Activated CD4-positive, alpha-beta T cell treated with anti-CD3 and anti-CD28 coated beads for 1 hour (primary cell): Measurements from ENCODE around the gene ITGA5.

ENCODE experiments used
- DNase-seq: peaks from one replicate; pipeline ENCODE4 v3.0.0-alpha.2; 2020

ITGA5 gene

DNA sequence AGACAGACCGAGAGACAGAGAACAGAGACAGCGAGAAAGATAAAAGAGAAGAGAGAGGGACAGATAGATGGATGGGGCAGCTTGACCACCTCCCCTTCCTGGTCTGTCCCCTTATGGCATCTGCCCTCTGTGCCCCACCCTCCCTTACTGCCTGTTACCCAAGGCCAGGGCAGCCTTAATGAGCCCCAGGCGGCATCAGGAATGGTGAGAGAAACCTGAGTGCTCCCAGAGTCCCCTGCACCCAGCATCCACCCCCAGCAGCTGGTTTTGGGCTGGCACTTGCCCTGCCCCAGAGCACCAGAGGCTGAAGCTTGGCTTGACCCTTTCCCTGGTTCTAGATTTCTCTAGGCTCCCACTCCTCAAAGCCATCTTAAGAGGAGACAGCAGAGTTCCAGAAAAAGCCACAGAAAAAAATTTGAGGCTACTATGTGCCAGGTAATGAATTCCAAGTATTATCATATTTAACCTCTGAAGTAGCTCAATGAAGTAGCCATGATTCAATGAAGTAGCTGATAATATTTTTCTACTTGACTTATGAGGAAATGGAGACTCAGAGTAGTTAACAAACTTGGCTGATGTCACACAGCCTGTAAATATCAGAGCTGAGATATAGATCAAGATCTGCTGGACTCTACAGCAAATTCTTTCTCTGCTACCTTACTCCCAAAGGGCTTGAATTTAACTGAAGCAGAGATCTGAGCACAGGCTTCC lies 32.5 kb downstream of the ITGA5 start:
- DNase-seq = no peak

DNA sequence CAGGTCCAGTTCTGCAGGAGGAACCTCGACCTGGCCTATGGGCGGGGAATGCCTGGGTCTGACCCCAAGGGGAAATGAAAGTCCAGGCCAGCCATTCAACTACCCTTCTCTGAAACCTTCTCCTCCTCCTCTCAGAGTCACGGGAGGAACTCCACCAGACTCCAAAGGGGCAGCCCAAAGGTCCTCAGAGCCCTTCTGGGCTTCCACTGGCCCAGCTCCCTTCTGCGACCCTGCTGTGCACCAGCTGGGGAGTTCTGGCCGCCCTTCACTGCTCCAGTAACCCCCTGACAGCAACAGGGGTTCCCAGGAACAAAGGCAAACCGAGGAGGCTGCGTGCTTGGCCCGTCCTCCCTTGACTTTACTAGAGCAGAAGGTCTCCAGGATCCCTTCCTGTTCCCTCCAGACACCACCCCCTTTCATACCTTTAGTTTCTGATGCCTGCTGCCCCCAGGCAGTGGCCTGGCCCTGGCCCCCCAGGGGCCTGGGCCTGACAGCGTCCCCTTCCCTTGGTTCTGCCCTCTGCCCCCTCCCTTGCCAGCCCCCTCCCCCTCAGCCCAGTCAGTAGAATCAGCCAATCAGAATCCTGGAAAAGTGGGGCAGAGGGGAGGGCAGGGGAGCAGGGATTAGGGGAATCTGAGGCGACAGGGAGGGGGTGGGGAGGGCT lies 33.7 kb downstream of the ITGA5 start:
- no peak for DNase-seq

DNA sequence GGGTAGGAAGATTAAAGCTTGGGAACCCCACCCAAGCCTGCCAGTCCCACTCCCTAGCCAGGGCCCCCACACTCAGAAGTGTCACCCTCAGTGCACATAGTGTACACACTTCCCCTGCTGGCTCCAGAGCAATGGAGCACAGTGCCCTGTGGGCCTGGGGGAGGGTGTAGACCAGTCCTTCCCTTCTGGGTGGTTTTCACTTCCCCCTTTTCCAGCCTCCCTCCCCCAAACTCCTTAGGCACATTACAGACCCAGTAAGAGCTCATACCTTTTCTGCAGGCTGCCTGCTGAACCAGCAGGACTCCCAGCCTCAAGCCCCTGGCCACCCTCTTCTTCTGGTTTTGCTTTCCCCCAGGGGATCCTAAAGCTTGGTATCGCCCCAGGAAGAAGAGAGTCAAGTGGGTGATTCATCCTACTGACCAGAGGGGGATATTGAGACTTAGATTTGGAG lies 34.5 kb downstream of the ITGA5 start, which contains the start of gene ZNF385A:
Gene ZNF385A (minus strand): TSS at position 143 of the 451 bp plus-strand sequence. CDS start 219 bp downstream, outside the sequence.
- DNase-seq = no peak

DNA sequence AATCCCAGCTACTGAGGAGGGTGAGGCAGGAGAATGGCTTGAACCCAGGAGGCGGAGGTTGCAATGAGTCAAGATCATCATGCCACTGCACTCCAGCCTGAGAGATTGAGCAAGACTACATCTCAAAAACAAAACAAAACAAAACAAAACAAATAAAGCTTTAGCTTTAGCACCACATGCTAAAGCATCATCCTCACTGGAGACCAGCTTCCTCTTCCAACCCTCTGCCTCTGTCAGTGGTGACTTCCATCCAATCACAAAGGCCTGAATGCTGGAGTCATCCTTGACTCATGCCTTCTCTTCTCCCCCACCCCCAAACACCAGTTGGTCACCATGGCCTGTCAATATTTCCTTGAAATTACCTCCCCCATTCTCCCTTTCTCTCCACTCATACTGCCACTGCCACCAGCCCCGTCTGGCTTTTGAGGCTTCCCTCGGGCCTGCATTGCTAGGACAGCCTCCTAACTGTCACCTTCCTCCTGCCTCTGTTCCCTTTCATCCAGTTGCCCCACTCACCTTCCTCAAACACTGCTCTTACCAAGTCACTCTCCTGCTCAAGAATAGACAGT lies 35.9 kb downstream of the ITGA5 start:
- no peak for DNase-seq

DNA sequence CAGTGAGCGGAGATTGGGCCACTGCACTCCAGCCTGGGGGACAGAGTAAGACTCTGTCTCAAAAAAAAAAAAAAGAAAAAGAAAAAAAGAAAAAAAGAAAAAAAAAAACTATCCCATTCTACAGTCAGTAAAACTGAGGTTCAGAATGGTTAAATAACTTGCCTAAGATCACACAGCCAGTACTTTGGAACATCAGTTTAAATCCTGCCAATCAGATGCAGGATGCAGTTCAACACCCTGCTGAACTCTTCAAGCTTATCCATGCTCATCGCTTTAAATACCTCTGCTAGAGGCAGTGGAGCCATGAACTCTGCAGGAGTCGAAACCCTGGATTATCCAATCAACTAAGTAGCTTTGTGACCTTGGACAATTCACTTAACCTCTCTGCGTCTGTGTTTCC lies 37.9 kb downstream of the ITGA5 start:
- no peak for DNase-seq

DNA sequence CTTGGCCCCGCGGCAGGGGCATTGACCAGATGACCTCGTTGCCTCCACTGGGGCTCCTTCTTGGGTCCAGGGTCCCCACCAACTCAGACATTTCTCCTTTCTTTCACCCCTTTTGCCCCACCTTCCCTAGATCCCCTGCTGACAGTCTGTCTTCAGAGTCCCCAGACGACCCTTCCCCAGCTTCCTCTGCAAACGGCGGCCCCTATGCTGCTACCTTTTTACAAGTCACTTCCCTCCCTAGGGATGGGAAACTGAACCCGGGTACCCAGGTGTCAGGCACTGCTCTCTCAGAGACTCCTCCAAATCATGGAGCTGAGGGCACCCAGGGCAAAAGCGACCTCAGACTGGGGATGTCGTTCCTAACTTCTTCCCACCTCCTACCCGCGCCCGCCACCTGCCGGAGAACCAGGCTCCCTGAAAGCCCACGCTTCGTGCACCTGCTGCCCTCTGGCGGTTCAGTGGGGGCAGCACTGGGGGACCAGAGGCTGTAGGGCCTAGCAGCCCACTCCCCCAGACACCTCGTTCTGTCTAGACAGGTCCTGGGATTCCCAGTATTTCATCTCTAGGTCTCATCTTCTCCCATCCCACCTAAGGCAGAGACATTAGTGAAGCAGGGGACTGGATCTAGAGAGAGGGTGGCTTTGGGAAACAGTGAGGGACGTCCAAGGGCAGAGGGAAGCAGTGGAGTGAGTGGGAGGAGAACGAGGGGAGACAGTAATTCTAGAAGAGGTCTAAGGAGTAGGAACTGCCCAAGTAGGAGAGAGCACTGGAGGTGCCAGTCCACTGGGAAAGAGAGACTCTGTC lies 39.5 kb downstream of the ITGA5 start:
- DNase-seq = peak; percentile 81

DNA sequence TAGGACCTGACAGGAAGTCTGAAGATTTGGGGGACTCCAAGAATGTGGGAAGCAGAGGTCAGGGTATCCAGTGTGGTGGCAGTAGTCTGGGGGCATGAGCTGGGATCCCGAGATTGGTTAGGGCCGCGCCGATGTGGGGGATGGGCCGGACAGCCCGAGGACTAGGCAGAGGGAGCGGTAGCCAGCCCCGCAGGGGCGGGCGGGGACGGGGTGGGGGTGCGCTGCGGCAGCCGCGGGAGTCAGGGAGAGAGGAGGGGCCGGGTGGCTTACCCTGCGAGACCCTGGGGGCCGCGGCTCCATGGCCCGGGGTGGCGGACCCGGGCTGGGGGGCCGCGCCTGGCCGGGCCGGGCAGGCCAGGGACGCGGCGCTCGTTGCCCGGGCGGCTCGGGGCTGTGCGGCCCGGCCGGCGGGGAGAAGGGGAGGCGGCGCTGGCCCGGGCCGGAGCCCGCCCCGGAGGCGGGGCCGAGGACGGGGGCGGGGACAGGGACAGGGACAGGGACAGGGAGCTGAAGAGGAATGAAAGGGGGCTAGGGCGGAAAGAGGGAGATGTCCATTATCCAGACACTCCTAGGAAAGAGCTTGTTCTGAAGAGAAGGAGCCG lies 40.2 kb downstream of the ITGA5 start:
- DNase-seq = no peak

DNA sequence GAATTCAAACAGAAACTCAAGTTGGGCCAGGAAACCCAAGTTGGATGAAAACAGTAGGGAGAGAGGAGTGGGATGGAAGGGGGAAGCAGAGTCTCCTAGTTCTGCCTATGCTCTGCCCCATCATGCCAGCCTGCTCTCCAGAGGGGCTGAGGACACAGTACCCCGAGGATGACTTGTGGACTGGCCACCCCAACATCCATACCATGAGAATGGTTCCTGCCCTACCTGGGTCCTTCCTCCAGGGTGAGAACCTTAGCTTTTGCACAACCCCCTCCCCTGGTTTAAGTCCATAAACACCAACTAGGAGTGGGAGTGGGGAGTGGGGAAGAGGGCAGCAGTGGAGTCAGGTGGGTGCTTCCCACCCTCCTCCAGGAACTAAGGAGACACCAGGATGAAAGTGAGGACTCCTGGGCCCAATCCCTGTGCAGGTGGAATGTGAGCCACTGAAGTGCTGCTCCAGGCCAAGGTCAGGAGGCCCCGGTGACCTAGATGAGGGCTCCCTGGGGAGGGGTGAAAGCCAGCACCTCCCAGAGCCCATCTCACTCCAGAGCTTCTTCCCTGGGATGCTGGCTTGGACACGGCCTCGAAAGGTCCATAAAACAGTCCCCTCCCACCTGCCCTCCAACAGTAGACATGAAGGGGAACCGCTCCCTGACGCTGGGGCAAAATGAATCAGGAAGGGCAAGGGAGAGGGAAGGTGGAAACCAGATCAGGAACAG lies 41.1 kb downstream of the ITGA5 start:
- DNase-seq = no peak

DNA sequence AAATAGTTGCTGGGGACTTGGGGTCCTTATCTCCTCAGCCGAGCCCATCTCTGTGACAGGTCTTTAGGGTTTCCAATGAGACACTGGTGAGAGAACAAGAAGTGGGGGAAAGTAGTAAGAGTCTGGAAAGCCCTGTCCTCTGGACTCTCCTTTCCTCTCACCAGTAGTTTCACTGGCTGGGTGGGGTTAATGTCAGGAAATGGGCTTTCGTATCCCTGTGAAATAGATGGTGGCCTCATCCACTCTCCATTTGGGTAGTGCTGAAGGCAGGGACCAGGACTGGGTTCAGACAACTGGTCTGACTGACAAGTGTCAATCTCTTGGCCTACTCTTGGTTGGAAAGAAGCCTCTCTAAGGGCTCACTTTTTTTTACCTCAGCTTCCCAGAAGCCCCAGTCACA lies 42.1 kb downstream of the ITGA5 start:
- DNase-seq = no peak

DNA sequence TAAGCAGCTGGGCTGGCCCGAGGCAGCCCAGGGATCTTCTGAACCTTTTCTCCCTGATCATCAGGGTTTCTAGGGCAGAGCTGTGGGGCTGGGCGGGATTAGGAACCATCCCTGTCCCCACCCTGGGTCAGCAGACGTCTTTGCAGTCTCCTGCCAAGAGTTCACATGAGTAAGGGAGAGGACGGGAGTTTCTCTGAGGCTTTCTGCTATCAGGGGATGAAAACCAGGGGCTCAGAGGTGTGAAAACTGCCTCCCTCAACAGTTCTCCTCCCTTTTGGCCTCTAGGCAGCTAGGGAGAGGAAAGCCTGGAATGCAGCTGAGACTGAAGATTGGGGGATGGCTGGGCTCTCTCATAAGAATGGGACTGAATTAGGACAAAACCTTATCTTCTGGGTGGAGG lies 42.5 kb downstream of the ITGA5 start:
- no peak for DNase-seq

DNA sequence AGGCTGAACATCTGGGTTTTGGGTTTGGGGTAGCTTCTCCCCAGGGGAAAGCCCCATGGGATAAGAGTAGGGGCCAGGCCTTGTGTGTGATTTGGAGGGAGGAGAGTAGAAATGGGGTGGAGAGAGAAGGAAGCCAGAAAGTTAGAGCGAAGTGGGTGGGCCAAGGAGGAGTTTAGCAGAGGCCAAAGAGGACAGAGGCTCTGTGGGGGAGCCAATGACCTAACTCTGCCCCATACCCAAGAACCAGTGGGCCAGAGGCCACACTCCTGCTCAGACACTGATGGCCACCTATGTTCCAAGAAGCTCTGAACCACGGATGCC lies 43.8 kb downstream of the ITGA5 start:
- no peak for DNase-seq

DNA sequence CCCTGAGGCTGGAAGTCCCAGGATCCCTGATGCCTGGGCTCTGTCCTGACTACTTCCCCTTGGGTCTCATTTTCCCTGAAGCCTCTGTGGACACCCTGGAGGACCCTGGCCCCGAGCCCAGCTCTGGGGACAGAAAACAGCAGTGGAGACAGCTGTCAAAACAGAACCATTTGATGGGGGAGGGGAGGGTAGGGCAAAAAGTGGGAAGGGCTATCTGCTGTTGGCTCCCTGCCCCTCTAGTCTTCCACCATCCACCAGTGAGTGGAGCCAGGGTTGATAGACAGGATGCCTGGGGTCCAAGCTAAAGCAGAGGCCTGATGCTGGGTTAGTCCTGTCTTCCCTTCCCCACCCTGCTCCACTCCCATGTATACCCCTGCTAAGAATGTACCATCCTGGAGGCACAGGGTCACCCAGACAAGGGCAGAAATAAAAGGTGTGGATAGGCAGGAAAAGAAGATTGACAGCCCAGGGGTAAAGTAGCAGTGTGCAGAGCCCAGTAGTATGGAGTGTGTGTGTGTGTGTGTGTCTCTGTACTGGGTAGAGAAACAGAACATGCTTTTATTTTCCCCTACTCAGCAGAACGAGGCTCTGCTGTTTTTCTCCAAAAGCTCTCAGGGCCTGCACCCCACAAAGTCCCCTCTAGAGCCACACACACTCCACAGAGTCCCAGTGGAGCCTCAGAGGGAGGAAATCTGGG lies 44.4 kb downstream of the ITGA5 start:
- DNase-seq = no peak

DNA sequence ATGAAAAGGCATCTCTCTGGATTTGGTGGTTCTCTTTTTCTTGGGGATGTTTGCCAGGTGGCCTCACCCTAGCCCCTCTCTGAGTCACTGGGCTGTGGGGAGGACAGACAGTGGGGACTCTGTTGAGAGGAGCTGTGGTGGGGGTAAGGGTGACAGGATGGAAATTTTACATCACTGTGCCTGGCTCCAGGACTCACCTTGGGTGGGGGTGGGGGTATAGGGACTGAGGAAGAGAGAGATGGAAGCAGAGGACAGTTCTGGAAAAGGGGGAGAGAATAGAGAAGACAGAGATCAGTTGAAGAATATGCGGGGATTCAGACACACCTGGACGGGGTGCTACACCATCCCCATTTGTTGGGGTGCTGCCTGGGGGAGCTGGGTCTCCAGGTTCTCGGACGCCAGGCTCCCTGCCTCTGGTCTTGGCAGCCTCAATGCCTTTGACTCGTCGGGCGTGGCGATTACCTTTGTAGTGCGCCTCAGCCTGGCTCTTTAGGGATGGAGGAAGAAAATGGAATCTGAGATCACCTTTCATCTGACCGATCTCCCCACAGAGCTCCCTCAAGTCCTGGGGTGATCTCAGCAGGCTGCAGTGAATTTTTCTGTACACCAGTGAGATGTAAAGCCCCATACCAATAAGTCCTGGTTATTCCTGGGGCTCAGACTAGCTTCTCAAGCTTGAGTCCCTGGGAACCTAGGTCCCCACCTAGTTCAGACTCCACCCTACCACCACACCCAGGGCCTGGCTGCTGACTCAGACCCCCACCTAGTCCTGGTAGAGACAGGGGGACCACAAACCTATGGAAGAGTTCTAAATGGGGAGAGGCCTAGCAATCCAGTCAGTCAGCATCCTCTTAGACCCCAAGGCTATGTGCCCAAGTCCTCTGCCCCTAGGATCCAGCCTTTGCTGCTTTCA lies 45.2 kb downstream of the ITGA5 start:
- DNase-seq = no peak

DNA sequence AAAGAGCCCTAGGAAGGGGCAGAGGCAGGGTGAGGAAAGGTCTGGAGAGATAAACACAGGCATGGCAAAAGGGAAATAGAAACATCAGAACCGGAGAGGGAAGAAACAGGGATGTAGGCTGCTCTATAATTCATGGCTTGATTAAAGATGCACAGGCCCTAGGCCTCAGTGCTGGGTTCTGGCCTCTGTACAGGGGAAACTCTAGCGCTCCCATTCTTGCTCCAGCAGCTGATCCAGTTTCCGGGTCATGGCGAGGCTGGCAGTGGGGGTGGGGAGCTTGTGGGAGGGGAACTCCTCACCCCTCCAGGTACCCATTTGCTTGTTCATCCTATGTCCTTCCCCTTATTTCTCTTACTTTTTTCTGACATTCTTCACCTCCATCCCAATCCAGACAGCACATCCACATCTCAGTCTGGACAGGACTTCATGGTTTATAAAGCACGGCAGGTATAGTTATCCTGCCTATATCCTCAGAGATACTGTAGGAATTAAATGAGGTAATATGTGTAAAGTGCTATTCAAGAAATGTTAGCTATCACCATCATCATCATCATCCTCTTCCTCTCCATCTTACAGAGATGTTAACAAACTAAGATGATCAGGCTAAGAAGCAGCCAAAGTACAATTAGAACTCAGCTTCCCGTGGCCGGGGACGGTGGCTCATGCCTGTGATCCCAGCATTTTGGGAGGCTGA lies 46.8 kb downstream of the ITGA5 start:
- DNase-seq = no peak

DNA sequence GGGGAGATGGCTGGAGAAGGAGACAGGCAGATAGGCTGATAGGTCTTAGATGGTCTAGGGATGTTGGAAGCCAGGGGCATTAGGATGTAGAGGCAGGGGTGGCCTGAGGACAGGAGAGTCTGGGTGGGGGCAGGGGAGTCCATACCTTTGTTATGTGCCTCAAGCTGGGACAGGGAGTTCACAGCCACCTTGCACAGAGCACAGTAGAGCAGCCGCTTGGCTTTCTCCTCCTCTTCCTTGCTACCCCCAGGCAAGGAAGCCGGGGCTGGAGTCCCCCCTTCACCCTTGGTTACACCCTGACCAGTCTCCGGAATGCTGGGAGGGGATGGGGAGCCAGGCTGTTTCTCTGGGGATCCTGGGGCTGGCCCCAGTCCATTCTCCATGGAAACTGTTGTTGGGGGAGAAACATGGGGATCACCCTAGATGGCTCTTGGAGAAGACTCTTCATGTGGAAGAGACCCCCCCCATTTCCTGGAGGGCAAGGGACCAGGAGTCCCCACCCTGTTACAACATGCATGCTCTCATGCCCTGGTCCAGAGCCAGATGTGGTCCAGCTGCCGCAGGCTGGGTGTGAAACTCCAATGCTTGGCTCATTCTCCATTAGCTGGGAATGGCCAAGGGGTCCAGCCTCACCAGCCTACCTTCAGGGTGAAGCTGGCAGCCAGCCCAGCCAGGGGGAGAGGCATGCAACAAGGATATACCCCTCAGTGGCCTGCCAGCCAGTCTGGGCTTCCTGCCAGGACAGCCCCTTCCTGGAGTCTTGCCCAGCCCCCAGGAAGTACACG lies 47.5 kb downstream of the ITGA5 start:
- no peak for DNase-seq

DNA sequence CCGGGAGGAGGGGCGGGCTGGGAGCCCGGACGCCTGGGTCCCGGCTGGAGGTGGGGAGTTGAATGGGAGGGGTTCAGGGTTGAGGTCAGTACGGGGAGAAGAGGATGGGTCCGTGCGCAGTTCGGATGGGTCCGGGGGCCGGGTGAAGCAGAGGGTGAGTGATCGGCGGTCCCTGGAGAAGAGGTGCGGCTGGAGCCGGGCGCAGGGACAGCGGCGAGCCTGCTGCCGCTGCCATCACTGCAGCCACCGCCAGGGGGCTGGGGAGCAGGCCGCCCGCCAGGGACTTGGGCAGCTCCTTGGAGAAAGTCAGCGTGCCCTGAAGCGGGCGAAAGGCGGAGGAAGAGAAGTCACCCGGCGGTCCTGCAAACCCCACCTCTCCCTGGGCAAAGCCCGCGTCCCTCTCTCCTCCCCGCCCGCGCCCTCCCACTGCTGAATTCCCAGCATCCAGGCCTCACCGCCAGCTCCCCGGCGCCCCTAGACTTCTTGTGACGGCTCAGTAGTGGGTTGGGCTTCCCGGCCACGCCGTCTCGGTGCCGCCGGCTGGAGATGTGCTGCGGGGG lies 48.8 kb downstream of the ITGA5 start:
- DNase-seq = no peak

DNA sequence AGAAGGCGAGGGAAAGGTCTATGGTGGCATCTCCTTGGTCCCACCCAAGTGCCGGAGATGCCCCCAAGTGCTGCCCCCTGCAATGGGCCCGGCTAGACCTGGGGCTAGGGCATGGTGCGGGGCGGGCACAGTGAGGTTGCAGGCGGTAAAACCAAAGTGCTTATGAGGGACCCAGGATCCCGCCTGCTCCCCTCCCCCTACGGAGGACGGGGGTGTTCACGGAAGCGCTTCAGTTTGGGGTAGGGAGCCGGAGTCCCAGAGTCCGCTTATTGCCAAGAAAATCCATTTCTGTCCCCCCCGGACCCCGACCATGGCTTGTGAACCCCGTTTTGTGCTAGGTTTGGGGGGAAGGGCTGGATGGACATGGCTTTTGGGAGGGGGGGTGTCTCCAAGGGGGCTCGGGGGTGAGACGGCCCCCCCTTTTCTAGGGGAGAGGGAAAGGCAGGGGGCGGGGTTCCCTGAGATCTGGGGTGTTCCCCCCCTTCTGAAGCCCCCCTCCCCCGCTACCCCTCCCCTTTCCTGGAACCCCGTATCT lies 49.4 kb downstream of the ITGA5 start:
- DNase-seq = no peak
